ENCODE data around the gene GBX2. TPM values are rescaled to one million over a fixed set of nuclear protein-coding genes. Genes with fewer than 3 reads are reported as not detected.

The GBX2 gene
- total RNA-seq, 4 donors from 2014 or later: 0.13 TPM; not detected in 3

DNA sequence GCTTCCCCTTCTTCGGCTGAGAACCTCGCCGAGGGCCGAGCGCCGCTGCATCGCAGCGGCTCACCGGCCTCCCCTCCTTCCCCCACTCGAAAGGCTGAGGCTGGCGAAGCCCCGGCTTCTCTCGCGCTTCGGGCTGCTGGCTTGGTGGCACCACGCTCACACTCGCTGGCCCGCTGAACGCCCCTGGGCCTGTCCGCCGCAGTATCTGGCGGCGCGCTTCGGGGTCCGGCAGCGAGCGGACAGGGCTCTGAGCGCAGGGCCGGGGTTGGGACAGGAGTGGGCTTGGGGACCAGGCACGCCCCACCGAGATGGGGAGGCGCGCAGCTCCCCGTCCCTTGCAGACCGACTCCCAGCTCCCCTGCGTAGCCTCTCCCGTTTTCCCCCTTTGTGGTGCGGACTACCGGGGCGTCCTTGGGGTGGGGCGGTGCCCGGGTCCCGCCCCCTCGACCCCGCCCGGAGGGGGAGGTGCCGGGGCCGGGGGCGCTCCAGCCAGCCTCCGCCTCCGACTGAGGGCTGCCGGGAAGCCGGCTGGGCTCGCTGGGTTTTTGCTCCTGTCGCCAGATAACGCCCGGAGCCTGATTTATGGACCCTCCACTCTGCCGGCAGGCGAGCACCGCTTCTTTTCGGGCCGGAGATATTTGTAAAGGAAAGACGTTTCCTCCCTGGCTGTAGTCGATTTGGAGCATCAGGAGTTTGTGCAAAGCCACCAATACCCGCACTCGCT lies 3.8 kb downstream of the GBX2 start:
- 1% methylated on average over 31 to 59 of the region's 67 CpGs for WGBS, 2 donors
- no peak for TF ChIP-seq POLR2A (IDR thresholded peaks at IDR 0.05)
- TF ChIP-seq, protein P1, sequence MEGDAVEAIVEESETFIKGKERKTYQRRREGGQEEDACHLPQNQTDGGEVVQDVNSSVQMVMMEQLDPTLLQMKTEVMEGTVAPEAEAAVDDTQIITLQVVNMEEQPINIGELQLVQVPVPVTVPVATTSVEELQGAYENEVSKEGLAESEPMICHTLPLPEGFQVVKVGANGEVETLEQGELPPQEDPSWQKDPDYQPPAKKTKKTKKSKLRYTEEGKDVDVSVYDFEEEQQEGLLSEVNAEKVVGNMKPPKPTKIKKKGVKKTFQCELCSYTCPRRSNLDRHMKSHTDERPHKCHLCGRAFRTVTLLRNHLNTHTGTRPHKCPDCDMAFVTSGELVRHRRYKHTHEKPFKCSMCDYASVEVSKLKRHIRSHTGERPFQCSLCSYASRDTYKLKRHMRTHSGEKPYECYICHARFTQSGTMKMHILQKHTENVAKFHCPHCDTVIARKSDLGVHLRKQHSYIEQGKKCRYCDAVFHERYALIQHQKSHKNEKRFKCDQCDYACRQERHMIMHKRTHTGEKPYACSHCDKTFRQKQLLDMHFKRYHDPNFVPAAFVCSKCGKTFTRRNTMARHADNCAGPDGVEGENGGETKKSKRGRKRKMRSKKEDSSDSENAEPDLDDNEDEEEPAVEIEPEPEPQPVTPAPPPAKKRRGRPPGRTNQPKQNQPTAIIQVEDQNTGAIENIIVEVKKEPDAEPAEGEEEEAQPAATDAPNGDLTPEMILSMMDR (IDR thresholded peaks at IDR 0.05): no peak
- intact Hi-C loops (cut with DNase I; ENCODE audit: low total_unique reads): no loop called here
- DNase-seq (ENCODE audit: low spot score in 2 of 2): peak in 1 of 2 donors; percentile 85
- H3K4me3 ChIP-seq (ENCODE audit: low read depth, poor library complexity, severe bottlenecking): no peak overlapping the region

DNA sequence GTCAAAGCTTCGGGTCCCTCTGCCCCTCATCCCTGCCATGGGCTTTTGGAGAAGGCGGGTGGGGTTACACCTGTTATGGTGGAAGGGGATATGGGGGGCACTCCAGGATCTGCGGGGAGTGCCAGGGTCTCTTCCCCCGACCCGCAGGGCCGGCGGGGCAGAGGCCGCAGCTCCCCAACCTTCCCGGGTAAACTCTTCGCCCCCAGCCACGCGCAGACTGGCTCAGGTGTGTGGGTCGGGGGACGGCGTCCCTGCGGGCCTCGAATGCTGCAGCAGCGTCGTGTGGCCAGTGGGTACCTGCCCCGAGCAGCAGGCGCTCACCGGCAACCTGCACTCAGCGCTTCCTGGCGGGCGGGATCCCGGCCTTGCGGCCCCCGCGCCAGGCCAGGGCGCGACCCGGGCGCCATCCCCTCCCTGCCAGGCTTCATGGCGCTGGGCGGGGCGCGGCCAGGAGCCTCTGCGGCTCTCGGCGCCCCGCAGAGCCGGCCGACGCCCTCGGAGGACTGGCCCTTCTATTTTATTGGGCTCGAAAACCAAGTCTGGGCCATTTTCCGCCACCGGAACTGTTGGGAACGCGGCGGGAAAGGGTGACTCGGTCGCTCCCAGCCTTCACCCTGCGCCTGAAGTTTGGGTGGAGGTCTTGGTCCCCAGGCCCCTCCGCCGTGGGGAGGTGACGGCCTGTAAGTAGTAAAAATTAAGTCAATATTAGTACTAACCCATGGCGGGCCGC lies 4.5 kb downstream of the GBX2 start:
- intact Hi-C loops (cut with DNase I; ENCODE audit: low total_unique reads): no loop called here
- no peak for TF ChIP-seq POLR2A (IDR thresholded peaks at IDR 0.05)
- TF ChIP-seq, protein P1 (IDR thresholded peaks at IDR 0.05): no peak
- WGBS, 2 donors: 9 to 10% methylated on average over 30 to 55 of the region's 59 CpGs
- DNase-seq (ENCODE audit: low spot score in 2 of 2): peak in 1 of 2 donors; percentile 64
- H3K4me3 ChIP-seq (ENCODE audit: low read depth, poor library complexity, severe bottlenecking): no peak overlapping the region

DNA sequence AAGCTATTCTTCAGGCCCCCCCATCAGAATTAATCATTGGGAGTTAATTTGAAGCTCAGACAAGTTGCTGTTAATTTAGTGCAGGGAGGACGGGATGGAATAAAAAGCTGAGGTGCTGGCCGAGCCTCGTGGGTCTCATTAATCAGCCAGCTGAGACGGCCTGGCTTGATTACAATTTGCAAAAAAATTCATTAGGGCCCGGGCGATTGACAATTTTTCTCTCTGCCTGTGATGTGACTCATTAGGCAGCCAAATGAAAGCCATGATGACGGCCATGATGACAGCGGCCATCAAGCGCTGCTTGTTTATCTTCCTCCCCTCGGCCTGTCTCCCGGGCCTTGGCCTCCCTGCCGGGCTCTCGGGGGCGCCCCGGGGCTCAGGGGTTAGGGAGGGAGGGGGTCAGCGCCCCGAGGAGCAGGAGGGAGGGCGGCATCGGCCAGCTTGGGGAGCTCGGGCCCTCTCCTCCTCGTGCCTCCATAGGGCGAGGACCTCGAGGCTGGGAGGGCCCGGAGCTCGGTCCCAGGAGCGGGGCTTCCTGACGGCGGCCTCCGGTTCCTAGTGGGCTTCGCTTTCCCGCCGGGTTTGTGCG lies 5.2 kb downstream of the GBX2 start:
- WGBS, 2 donors: 40 to 42% methylated on average over 17 to 18 of the region's 33 CpGs
- DNase-seq (ENCODE audit: low spot score in 2 of 2): peak in 1 of 2 donors; percentile 84
- no peak overlapping the region for H3K4me3 ChIP-seq (ENCODE audit: low read depth, poor library complexity, severe bottlenecking)
- intact Hi-C loops (cut with DNase I; ENCODE audit: low total_unique reads): no loop called here
- TF ChIP-seq POLR2A (IDR thresholded peaks at IDR 0.05): no peak
- TF ChIP-seq, protein P1 (IDR thresholded peaks at IDR 0.05): no peak

DNA sequence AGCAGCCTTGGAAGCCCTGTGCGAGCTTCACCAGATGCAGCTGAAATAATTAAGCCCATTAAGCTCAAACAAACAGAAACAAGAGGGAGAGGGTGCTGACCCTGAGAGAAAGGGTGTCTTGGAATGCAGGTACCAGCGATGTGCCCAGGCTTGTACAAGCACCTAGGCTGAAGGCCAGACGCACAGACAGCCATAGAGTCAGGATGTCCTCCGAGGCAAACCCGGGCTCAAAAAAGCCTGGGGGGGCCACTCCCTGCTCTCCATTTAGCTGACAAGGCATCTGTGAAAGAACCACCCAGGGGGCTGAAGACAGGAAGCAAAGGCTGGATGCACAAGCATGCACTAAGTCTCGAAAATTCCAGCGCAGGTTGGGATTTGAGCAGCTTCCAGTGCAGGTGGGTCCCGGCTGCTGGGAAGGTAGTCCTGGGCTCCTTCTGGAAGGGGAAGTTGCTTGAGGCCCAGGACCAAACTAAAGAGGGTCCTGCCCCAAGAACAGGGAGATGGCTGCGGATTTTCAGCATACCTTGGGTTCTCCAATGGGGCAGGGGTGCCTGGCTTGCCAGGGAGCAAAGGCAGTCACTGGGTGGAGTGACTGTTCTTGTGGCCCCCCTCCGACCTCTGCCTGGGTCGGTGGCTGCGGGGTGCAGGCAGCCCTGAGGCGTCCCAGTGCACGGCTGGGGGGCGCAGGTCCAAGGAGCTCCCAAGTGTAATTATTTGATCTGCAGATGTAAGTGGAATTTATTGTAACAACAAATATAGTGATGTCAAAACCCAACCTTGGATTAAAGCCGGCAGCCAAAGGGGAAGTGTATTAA lies 5.9 kb downstream of the GBX2 start:
- H3K4me3 ChIP-seq (ENCODE audit: low read depth, poor library complexity, severe bottlenecking): no peak overlapping the region
- TF ChIP-seq, protein P1 (IDR thresholded peaks at IDR 0.05): no peak
- no peak for TF ChIP-seq POLR2A (IDR thresholded peaks at IDR 0.05)
- DNase-seq (ENCODE audit: low spot score in 2 of 2): peak in 1 of 2 donors; percentile 72
- WGBS, 2 donors: 43 to 45% methylated on average over 16 of the region's 16 CpGs
- intact Hi-C loops (cut with DNase I; ENCODE audit: low total_unique reads): no loop called here

DNA sequence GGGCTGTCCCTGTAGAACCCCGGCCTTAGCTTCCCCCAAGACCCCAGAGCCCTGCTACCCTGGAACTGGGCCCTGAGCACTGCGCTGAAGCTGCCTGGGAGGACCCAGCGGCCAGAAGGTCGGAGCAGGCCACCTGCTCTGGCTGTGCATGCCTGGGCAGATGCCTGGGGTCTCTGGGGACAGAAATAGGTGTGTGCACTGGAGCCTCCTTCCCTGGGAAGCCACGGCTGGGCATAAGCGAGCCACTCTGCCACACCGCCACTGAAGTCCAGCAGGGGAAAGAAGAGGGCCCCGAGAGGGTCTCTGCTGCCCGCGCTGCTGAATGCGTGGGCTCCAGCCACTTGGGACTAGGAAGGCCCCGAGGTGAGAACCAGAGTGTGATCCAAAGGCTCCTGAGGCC lies 6.7 kb downstream of the GBX2 start:
- H3K4me3 ChIP-seq (ENCODE audit: low read depth, poor library complexity, severe bottlenecking): no peak overlapping the region
- intact Hi-C loops (cut with DNase I; ENCODE audit: low total_unique reads): no loop called here
- 75 to 84% methylated on average over 6 of the region's 12 CpGs for WGBS, 2 donors
- DNase-seq (ENCODE audit: low spot score in 2 of 2): peak in 1 of 2 donors; percentile 49
- no peak for TF ChIP-seq POLR2A (IDR thresholded peaks at IDR 0.05)
- TF ChIP-seq, protein P1 (IDR thresholded peaks at IDR 0.05): no peak

Measured in lower leg skin (tissue), 4 donors.